HG02870 (cell line): ENCODE measurements around the gene PHACTR2.

Experiments used
- ATAC-seq: cut with Tn5 transposase; IDR thresholded peaks from one replicate; pipeline ENCODE4 v1.9.1; 2021; ENCODE audit warnings: mild to moderate bottlenecking, moderate library complexity; ENCODE audit not compliant: unreplicated experiment

The PHACTR2 gene

DNA sequence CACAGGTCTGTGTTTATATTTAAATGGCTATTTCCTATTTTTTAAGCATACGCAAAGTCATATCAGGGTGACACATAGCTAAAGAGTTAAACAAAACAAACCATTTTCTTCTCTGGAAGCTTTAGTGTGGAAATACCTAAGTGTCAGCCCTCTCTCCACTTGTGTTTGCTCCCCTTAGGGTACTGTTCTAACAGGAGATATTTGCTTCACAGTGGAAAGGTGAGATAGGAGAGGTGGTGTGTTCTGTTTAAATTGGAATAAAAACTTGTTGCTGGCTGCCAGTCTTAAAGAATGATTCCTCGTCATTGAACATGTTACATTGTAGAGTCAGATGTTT is 18.9 kb downstream of the PHACTR2 start:
- no peak for ATAC-seq

DNA sequence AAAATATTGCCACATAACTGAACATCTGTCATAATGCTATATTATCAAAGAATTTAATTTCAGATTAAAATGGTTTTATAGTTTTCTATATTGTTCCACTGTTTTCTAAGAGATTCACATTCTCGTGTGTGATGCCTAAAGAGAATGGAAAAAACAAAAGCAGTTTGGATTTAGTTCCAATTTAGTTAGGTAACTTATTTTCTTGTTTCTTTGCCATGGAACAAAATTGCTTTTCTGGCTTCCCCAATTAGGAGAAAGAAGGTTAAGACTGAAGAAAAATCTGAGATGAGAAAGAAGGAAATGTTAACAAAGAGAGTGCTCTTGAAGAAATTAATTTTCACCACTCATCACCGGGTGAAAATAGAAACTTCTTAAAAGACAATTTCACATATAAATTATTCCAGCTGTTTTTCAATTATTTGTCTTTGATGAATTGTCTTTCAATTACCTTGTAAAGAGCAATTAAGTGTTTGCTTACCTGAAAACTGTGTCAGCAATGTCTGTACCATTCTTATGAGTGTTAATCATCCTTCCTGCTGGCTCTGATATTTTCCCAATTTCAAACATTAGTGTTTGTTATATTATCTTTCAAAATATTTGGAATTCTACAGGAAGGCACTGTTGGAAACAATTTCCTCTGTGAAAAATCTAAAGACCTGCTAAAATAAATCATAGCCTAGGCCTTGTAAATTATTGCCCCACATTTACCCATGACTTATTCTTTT is 19.5 kb downstream of the PHACTR2 start:
- ATAC-seq = no peak

DNA sequence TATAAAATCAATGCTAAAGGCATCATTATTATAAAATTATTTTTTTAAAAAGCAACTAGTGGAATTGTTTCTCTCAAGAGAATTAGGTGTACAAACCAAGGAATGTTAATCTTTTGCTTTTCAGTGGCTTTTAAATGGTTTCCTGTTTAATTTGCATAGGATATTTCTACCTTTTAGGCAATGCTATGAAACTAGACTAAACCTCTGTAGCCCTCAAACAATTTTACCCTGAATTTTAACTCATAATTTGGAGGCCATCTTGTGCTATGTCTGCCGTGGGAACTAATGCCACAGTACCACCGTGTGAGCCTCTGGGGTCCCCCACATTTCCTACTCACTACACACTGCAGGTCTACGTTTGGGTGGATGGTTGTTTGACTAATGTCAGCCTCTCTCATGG is 20.6 kb downstream of the PHACTR2 start:
- no peak for ATAC-seq

DNA sequence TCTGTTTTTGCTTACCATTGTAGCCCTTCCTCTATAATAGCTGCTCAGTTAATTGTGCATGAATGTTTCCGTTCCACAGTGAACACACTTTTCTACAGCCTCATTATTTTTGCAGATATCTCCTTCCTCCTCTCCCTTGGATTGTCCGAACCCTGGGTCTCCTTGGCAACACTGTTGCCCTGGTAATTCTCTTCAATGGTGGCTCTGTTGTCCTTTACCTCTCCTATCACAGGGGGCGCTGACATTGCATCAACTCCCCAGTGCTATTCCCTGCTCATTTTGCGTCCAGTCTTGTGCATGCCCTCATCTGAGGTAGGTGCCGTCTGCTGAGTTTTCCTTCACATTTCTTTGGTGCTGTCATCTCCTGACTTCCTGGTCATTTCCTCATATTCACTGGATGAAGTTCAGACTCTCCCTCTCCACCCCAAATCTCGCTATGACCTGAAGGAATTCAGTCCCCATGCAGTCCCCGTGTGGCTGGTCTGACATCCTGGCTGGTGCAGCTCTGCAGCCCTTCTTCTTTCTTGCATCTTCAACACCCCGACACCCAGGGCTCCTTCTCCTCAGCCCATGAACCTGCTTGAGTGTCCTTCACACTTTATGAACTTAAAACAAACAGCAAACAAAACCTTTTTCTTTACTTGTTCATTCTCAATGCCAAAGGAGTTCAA is 21.1 kb downstream of the PHACTR2 start:
- no peak for ATAC-seq

DNA sequence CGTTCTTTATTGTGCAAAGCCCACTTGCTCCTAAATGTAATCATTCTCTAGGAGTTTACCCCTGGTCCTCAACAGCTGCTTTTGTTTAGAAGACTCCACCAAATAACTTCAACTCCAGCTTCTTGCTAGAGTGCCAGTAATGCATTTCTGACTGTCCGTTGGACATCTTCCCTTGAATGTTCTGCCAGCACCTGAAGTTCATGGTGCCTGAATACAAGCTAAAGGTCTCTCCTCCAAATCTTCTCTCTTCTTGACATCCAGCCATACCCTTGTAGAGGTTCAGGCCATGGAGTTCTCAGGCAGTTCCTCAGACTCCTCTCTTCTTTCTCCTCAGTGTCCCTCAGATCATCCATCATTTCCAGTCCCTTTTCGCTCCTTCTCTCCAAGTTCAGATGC is 21.7 kb downstream of the PHACTR2 start:
- no peak for ATAC-seq

DNA sequence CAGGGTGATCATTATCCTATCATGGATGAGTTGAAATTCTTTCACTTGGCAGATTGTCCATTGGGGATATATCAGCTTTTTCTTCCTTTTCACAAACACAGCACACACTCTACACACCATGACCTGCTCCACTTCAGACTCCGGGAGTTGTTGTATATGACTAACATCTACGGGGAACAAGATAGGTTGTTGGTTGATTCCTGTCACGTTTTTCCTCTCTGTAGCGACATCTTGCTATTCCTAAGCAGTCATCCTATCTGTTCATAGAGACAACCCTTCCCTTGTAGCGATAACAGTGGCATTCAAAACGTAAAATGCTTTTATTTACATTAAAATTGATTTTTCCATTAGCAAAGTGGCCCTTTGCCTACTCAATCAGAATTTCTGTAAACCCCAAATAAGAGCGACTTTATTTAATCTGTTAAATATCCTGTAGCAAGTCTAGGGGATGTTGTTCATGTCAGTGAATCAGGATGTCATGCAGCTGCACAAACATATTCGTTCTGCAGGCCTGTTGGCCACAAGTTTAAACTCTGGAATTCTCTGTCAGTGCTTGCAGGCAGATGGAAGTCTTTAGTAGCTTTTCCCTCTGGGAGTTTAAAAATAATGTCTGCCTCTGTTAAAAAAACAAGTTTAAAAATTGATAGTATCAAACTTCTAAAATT is 23.1 kb downstream of the PHACTR2 start:
- ATAC-seq = no peak

DNA sequence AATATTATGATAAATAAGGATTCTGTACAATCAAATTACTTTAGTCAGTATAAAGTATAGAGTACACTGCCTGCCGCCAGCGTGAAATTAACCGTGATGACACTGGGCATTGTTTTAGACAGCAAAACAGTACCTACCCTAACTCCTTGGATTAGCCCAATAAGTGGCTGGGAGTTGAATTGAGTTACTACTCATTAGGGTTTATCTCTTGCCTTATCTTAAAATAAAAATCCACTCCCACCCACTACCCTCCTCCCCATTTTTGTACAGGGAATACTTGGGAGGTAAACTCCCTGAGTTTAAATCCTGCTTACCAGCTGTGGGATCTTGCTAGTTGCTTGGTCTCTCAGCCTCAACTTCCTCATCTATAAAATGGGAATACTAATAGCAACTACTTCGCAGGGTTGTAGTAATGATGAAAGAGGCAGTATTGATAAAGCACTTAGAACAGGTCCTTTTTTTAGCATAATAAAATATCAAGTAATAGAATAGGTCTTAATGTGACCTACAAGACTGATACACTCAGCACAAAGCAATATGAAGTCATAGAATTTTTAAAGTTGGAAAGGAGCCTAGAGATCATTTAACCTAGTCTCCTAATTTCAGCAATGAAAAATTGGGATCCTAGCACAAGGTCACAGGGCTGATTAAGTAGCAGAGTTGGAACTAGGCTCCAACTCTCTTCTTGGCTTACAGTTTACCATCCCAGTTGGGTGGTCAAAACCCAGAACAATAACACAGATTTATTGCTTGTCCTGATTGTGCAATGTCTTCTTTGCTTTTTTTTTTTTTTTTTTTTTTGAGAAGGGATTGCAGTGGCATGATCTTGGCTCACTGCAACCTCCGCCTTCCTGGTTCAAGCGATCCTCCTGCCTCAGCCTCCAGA is 23.8 kb downstream of the PHACTR2 start:
- no peak for ATAC-seq

DNA sequence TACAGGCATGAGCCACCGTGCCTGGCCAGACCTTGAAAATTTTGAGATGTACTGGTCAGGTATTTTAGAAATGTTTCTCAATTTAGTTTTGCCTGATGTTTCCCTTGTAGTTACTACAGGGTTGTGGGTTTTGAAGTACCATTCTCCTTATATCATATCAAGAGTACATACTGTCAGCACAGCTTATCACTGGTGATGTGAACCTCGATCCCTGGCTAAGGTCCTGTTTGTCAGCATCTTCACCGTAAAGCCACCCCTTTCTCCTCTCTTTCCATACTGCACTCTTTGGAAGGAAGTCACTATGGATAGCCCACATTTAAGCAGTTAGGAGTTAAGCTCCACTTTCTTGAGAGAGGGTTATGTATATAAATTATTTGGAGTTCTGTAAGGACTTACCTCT is 27.8 kb downstream of the PHACTR2 start:
- no peak for ATAC-seq

DNA sequence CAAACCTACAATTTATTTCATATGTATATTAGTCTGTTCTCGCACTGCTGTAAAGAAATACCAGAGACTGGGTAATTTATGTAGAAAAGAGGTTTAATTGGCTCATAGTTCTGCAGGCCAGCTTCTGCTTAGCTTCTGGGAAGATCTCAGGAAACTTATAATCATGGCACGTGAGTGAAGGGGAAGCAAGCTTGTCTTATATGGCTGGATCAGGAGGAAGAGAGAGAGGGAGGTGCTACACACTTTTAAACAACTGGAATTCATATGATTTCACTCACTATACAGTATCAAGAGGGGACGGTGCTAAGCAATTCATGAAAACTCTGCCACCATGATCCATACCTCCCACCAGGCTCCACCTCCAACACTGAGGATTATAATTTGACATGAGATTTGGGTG is 29.9 kb downstream of the PHACTR2 start:
- ATAC-seq = no peak

DNA sequence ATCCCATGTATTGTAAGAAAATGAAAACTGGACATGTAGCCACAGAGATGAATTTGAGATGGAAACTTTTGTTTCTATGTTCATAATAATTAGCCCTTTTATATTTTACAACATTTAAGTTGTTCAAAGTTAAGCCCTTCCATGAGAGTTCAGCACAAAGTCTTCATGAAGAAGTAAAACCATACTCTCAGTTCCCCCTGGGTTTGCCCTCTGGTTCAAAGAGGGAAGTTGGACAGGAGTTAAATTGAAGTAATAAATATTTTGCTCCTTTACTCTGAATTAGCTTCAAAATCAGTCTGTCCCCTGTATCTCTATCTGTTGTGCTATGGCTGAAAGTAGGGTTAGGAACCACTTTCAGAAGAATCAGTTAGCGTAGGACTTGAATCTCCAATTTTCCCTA is 31.1 kb downstream of the PHACTR2 start:
- no peak for ATAC-seq

DNA sequence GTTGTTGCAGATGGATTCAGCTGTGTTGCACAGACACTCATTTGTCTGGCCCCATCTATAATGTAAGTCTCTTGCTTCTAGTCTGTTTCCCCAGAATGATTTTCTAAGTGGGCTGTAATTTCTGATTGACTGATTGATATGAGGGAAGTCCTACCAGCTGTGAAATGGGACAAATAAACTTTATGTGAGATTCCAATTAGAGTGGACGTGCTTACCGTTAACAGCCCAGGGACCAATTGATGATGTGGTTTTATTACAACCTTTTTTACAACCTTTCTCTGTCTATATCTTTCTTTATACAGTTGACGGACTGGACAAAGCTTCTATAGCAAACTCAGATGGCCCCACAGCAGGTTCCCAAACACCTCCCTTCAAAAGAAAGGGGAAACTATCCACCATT is 33.9 kb downstream of the PHACTR2 start:
- ATAC-seq = no peak

DNA sequence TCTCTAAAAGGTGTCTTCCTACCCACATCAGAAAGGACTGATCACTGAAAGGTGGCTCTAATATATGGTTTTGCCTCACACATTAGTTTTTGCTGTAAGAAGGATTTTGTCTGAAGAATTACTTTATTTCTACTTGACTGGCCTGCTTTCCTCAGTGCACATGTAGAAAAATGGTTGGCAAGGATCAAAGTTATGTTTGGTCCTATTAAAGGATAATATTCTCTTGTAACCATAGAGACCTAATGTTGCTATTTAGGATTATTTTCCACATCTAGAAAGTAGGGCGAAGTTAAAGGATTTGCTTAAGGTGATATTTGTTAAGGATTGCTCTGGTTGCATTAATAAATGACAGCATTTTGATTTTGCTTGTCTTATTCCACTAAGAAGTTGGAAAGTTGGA is 40.7 kb downstream of the PHACTR2 start:
- ATAC-seq = no peak

DNA sequence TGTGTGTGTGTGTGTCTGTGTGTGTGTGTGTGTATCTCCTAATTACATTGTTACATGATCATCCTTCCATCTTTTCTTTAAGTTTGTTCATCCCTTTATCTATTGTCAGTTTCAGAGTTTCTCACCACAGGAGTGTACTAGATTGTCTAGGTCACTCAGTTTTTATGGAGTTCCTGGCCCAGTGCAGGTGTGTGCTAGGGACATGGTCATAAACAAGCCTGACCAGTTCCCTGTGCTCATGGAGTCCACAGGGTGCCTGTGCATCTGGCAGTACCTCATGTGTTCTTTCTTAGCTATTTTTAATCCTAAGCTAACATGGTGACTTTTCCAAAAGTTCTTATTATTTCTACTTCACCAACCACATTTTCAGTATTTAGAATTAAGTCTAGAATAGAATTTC is 43.9 kb downstream of the PHACTR2 start:
- no peak for ATAC-seq

DNA sequence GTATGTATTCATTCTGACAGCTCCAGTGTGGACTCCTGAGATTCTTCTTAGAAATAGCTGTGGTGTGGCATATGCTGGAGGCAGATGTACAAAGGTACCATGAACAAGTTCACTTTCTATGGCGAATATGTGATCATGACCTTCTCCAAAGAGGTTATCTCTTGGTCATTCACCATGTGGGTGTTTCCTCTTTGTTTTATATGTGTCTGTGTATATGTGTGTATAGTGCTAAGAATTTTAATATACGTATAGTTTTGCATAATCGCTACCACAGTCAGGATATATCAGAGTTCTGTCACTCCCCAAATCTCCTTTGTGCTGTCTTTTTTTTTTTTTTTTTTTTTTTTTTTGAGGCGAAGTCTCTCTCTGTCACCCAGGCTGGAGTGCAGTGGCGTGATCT is 47.1 kb downstream of the PHACTR2 start:
- no peak for ATAC-seq

DNA sequence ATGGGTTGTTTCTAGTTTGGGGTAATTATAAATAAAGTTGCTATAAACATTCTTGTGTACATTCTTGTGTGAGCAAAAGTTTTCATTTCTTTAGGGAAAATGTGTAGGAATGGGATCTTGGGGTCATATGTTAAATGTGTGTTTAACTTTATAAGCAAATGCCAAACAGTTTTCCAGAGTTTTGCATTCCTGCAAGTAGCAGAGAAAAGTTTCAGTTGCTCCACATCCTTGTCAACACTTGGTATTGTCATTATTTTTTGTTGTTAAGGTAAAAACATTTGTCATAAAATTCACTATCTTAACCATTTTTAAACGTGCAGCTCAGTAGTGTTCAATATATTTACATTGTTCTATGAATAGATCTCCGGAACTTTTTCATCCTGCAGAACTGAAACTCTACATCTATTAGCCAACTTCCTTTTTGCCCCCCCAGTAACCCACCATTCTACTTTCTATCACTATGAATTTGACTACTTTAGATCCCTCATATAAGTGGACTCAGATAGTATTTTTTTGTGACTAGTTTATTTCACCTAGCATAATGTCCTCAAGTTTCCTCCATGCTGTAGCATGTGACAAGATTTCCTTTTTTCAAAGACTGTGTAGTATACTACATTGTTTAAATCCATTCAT is 48.4 kb downstream of the PHACTR2 start:
- ATAC-seq = peak; percentile 66

DNA sequence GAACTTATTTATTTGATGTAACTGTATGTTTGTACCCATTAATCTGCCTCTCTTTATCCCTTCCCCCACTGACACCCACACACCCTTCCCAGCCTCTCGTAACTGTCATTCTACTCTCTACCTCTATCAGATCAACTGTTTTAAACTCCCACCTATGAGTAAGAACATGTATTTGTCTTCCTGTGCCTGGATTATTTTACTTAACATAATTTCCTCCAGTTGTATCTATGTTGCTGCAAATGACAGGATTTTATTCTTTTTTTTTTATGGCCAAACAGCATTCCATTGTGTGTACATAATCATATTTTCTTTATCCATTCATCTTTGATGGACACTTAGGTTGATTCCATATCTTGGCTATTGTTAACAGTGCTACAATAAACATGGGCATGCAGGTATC is 49.3 kb downstream of the PHACTR2 start:
- no peak for ATAC-seq

DNA sequence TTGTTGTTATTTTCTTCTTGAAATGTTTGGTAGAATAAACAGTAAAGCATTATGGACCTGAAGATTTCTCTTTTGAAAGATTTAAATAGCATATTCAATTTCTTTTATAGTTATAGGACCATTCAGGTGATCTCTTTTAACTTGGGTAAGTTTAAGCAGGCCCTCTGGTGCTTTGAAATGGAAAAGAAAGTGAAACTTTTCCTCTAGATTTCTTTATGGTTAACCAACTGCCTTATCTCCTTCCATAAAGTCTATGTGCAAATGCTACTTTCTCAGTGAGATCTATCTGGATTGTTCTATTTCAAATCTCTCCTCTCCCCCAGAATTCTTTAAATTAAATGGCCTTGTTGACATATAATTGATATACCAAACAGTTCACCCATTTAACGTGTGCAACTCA is 54.0 kb downstream of the PHACTR2 start:
- no peak for ATAC-seq

DNA sequence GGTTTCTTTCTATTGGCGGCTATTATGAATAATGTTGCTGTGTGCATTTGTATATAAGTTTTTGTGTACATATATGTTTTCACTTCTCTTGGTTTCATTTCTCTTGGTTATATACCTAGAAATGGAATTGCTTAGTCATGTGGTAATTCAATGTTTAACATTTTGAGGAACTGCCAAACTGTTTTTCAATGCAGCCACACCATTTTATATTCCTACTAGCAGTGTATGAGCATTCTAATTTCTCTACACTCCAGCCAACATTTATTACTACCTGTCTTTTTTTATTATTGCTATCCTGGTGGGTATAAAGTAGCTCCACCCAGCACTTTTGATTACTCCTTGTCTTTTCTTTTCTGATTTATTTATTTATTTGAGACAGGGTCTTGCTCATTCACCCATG is 54.8 kb downstream of the PHACTR2 start:
- ATAC-seq = no peak

DNA sequence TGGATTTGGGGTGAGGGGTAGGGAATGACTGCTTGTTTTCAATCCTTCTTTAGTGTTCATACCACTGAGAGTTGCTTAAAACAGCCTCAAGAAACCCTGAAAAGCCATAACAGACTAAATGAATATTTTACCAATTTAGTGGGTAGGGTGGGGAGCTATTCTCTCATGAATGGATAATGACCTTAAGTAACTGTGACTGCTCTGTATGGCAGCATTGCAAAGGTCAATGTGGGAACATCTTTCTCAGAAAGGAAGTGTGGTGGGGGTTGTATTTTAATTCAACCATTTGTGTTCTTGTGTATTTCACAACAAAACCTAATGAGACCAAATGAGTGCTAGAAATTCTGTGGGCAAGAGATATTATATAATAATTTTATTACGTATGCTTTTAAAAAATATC is 55.7 kb downstream of the PHACTR2 start:
- ATAC-seq = no peak

DNA sequence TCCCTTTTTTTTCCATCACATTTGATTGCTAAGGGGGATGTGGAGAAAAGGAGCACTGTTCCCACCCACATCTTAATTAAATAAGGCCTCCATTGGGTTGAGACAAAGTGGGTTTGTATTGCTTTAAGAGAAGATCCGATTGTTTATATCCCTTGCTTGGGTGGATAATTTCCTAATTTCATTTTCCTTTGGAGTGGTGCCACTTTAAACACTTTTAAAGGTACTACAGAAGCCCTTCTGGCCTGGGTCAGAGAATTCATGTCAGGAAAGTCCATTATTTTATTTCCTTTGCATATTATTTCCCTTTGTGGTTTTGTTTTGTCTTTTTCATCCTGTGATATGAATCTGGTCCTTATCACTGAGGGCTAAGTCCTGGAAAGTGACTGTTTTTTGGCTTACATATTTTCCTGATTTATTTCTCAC is 56.9 kb downstream of the PHACTR2 start:
- ATAC-seq = no peak
